NCI-H1436 treated with DMSO at 0.1 percent for 48 hours (cell line): ENCODE results near the gene KDM5A.
"Not testable (repeated sequence)": the region's sequence is repeated elsewhere in the genome, so short reads cannot be mapped to it uniquely, and the experiment has no call there.

Experiments
- DNase-seq: peaks from one replicate; lab custom pipeline; 2025; lab: John Stamatoyannopoulos, UW

The KDM5A gene

DNA sequence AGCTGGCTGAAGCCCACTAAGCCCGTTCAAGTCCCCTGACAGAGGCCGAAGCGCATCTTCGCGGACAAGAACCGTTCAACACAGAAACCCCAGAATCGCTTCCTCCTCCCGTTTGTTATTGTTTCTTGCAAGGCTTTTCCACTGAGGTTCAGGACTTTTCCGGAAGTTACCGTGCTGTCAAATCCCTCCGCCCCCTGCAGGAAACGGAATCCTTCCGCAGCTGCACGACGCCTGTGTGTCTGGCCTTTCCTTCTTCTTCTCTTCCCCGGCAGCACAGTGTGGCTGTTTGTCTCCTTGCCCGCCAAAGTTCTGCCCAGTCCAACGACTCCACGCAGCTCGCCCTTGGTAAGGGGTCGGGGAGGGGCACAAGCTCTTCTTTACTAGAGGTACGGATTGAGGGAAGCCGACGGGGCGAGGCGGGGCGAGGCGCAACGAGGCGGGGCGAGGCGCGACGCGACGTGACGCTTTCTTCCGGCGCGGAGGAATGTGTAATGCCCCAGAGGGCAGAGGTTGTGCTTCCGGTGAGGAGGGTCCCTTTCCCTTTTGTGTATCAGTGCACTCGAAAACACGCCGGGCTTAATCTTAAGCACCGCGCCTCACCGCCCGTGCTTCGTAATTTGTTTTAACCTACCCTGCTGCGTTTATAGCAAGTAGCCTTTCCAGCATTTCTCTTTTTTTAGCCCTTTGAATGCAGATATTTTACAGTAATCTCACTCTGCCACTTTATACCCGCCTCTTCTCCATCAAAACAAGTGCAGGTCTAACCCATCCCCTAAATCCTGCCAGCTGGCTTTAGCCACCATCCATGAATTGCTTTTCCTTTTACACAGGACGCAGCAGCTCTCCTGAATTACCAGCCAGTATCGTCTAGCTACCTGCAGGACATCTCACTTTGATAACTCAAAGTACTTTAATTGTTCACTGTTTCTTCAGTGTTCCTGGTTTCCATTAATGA lies at the start of gene KDM5A:
TSS of gene KDM5A (minus strand) at position 179 of the 955 bp plus-strand sequence. CDS start 229 bp downstream, outside the sequence.
- DNase-seq, result no peak

- not testable (repeated sequence) for DNase-seq
Measured at GRCh38 chr12:435737-436136, 46.6 kb upstream of the KDM5A start.

- DNase-seq, result no peak
Measured at GRCh38 chr12:422526-422925, 33.4 kb upstream of the KDM5A start.

DNA sequence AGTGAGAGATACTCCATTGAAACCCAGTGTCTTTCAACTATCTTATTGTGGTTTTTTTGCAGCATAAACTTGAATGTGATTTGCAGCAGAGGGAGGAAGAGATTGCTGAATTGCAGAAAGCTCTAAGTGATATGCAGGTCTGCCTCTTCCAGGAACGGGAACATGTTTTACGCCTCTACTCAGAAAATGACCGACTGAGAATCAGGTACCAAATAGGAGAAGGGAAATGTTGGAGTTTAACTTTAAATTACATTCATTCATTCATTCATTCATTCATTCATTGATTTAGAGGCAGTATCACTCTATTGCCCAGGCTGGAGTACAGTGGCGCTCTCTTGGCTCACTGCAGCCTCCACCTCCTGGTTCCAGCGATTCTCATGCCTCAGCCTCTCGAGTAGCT lies 29.3 kb upstream of the KDM5A start:
- DNase-seq, result no peak

DNA sequence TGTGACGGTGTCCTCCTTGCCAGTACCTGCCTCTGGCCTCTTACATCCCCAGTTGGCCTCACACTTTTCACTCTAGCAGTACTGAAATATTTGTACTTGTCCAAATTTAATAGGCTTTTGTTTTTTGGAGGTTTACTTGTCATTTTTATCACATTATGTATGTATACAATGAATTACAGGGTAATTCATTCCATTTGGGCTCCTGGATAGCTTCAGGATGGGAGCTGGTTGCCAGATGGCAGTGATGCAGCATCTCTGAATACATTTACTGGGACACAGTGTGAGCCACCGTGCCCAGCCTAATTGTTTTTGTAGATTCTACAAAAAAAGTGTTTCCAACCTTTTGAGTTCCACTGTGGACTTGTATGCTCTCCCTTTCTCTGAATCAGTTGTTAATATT lies 25.7 kb upstream of the KDM5A start:
- DNase-seq, result no peak

GRCh38 chr12:402029-402389 lies 12.9 kb upstream of the KDM5A start:
- no peak for DNase-seq

DNA sequence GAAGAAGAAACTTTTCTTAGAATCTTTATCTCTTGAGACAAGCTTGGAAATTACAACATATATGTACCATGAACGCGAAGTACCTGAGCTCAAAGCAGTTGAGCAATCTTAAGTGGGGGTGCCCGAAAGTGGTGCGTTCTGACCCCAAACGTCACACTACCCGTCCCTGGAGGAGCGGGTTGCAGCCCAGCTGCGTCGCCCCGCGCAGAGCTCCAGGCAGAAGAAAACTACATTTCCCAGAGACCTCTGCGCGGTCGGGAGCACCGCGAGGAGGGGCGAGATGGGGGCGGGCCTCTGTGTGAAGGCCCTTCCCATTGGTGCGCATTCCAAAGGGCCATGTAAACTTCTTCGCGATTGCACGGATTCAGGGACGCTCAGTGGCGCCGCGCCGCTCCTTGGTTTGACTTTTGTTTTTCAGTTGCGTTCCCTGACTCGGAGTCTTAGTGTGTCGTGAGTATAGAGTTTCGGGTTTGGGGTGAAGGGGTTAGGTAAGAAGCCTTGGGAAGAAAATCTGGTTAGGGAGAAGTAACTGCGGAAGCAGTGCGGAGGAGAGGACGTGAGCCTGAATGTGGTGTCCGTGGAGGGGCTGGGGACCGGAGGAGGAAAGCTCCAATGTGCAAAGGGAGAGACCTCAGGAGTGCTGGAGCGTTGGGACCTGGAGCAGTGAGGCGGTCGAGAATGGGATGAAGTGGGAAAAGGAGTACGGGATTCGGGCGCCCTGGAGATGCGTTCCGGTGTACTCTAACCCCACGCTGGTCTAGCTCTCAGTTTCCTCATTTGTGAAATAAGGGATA lies 12.3 kb upstream of the KDM5A start, which contains the start of gene CCDC77:
TSS of gene CCDC77 (plus strand) at position 410 of the 794 bp plus-strand sequence. CDS start 7,740 bp downstream, outside the sequence.
- DNase-seq, result no peak

DNA sequence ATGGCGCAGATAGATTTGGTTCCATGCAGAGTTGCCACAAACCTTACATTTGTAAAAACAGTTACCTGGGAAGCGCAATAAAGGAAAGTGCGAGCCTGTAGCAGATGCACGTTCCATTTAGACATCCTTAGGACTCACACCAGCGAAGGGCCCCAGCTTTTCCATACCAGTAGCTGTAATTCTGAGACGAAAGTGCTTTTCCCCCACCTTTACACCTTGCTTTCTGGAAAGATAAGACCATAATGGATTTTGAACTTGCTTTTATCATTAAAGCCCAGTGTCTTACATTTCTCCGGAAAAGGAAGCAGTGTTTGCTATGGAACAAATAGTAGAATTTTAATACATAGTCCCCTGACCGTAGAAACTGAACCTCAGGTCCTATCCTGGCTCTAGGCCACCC lies 11.7 kb upstream of the KDM5A start:
- no peak for DNase-seq

- DNase-seq, result no peak
Measured at GRCh38 chr12:388541-389141, 479 bp downstream of the KDM5A start.

DNA sequence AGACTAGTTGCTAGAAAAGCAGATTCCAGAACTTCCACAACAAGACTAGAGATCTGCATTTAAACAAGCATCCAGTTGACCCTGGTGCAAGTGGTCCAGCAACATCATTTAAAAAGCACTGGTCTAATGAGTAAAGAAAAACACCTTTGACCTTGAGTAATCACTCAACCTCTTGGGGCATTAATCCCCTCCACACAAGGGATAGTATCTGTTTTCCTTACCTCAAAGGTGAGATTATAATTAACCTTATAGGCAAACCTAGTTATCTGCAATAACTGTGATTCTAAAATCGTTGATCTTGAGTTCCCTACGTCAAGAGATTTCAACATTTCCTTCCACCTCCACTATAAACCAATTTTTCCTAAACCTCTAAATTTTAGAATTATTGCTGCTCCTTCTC lies 1.1 kb downstream of the KDM5A start:
- no peak for DNase-seq

DNA sequence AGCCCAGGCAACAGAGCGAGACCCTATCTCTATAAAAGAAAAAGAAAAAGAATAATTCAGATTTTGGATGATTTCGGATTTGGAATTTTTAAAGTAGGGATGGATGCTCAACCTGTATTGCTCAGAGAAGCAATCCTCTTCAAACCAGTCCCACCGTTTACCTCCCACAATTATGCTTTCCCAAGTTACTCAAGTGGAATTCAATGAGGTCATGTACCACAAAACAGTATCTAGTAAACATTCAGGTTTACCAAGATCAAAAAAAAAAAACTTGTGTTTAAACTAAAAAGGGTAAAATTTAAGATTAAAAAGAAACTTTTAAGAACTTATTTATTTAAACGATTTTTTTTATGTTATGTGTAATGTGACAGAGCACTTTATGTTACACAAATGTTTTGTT lies 2.5 kb downstream of the KDM5A start:
- DNase-seq, result no peak

- not testable (repeated sequence) for DNase-seq
Measured at GRCh38 chr12:370739-371485, 18.2 kb downstream of the KDM5A start.

DNA sequence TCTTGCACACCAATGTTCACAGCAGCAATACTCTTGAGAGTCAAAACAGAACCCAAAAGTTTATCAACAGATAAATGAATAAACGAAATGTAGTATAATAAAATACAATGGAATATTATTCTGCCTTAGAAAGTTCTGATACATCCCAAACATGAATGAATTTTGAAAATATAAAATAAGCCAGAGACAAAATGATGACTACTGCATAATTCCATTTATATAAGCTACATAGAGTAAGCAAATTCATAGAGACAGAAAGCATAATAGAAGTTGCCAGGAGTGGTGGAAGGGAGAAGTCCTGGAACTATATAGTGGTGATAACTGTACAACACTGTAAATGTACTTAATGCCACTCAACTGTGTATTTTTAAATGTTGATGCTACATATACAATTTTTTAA lies 21.1 kb downstream of the KDM5A start:
- no peak for DNase-seq

DNA sequence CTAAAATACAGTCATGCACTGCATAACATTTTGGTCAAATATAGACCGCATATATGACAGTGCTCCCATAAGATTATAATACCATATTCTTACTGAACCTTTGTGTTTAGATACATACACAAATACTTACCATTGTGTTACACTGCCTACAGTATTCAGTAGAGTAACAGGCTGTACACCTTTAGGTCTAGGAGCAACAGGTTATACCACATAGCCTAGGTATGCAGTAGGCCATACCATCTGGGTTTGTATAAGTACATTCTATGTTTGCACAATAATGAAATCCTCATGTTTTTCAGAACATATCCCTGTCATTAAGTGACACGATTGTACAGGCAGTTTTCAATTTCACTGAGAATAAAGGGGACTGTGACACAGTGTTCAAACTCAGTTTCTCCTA lies 22.3 kb downstream of the KDM5A start:
- no peak for DNase-seq

DNA sequence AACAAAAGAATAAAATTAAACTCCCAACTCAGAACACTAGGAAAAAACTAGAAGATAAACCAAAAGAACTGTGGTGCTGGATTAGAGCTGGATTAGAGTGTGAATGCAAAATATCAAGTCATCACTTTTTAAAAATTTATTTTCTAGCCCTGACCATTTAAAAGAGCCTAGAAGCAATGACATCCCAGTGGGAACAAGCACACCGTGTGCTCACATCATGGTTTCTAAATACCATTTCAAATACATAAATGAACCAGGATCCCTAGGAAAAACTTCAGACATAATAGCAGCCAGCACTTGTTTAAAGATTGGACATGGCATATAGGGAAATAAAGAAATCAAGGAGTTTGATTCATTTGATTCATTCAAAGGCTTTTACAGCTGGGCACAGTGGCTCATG lies 30.0 kb downstream of the KDM5A start:
- no peak for DNase-seq

DNA sequence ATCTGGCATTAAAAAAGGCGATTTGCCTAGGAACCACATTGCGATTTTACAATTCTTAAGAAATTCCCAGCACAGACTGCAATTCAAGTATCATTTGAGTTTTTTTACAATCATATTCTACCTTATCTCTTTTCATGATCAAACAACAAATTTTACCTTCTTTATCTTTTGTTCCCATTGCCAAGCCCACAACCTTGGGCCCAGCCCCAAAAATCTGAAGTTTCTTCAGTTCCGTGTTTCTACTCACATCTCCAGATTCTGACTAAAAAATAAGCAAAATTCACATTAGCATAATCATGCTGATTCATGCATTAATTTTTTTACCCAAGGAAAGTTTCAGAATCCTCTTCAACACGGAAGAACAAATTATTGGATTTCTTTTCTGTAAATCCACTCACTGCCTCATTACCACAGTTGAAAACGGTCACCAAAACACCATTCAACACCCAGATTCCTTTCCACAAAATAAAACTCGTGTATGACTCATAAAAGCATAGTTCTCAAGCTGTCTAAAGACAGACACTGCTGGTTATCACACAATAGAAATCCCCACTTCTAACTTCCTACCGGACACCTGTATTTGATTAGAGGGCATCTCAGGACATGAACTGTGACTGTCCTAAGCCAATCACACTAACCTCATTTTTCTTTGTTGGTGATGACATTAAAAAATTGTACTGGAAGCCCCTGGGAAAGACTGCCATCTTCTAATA lies 32.7 kb downstream of the KDM5A start:
- no peak for DNase-seq

DNA sequence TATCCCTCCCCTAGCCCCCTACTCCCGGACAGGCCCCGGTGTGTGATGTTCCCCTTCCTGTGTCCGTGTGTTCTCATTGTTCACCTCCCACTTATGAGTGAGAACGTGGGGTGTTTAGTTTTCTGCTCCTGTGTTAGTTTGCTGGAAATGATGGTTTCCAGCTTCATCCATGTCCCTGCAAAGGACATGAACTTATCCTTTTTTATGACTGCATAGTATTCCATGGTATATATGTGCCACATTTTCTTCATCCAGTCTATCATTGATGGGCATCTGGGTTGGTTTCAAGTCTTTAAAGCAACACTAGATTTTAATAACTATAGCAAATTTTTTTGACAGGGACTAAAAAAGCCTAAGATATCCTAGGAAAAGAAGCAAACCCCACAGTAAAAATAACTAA lies 37.9 kb downstream of the KDM5A start:
- not testable (repeated sequence) for DNase-seq

- not testable (repeated sequence) for DNase-seq
Measured at GRCh38 chr12:349625-350024, 39.5 kb downstream of the KDM5A start.

- not testable (repeated sequence) for DNase-seq
Measured at GRCh38 chr12:343036-343435, 46.1 kb downstream of the KDM5A start.

GRCh38 chr12:337039-337438 lies 52.1 kb downstream of the KDM5A start:
- no peak for DNase-seq

DNA sequence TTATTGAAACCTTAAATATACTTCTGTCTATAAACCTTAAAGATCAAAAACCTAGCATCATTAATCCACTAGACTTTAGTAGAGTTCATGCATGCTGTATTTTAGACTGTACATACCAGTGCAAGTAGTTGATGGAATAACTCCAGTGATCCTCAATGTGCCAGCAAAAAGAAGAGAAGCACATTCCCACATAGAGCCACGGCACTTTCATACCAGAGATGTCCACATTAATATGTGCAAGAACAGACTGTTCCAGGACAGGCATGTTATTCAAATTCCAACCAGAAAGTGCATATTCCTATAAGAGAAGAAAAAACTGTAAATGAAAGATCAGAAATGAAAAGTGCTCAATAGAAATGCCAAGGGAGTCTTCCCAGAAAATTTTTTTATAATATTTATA lies 55.0 kb downstream of the KDM5A start:
- no peak for DNase-seq
